ENCODE data around the gene MYO7B. TPM values are rescaled to one million over a fixed set of nuclear protein-coding genes. Genes with fewer than 3 reads are reported as not detected.

MYO7B gene
- total and polyA plus RNA-seq, 12 donors = 0.13 to 1.5 (median 0.32) TPM; not detected in 1

DNA sequence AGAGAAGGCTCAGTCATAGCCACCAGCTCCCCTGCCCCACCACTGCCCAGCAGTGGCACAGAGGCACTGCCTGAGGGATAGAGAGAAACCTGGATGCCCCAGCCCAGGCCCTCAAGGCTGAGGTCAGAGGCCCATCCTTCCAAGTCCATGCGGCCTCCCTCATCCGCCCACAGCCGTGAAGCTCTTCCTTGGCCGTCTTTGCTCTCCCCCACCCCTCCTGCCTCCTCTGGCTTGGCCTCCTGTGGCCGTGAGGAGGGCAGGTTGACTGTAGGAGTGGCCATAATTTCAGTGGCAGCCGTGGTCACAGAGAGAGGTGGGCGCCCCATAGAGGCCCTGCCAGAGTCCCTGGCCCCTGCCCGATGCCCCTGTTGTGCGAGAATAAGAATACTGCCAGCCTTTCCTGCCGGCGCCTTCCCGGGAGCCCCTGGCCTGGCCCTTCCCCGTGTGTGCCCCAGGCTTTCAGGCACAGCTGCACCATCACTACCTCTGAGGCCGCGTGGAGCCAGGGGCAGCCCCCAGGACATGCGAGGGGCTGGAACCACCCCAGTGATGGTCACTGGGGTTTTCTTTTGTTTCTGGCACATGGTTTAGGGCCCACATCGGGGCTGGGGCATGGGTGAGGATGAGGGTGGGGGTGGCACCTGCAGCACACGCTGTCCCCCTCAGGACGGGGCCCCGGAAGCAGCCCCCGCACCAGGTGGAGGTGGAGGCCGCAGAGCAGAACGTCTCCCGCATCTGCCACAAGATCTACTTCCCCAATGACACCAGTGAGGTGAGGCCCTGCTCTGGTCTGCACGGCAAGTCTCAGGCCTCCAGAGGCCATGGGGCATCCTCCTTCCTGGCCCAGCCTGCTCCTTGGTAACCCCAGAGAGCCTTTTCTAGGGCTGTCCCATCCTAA lies 97.4 kb downstream of the MYO7B start:
- no peak for TF ChIP-seq POLR2A (IDR thresholded peaks at IDR 0.05)
- WGBS, 4 donors = 81 to 92% (median 88%) methylated on average over 9 to 25 of the region's 25 CpGs
- no peak for DNase-seq
- intact Hi-C loops (cut with DNase I) = no loop called here
- Histone ChIP-seq H3K9me3 (replicated peaks in 1 of 3) (no peaks in the 10 kb centered on the region), H3K4me3 (no peak overlapping the region), H3K36me3 (replicated peaks in 1 of 2) (no peaks in the 10 kb centered on the region), H3K4me1 (replicated peaks in 1 of 2) (peaks cover 0 to 4% of the 10 kb centered on the region in 2 donors), H3K27ac (no peak overlapping the region), H3K27me3 (no peaks in the 10 kb centered on the region)

DNA sequence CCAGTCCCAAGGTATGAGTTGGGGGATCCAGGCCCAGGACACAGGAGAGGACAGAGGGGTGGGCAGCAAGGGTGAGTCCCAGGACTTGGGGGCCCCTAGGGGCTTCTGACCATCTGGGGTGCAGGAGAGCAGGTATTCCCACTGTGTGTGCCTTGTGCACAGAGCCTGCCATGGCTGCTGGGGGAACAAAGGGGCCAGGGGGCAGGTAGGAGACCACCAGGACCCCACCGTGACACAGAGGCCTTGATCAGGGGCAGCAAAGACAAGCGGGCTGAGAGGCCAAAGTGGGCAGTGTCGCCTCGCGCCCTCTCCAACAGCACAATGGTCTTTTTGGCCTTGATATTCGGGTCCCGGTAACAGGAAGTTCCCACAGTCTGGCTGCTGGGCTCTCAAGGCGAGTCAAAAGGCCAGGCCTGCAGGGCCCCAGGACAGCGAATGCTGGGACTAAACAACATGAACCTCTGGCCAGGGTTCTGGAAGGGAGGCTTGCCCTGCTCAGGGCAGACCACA lies 98.1 kb downstream of the MYO7B start:
- H3K9me3 ChIP-seq (replicated peaks in 1 of 3) = no peaks in the 10 kb centered on the region
- intact Hi-C loops (cut with DNase I) = no loop called here
- no peaks in the 10 kb centered on the region for H3K36me3 ChIP-seq (replicated peaks in 1 of 2)
- H3K27me3 ChIP-seq = no peaks in the 10 kb centered on the region
- WGBS, 4 donors = 74 to 80% (median 75%) methylated on average over 7 to 9 of the region's 9 CpGs
- H3K4me1 ChIP-seq (replicated peaks in 1 of 2) = peaks cover 0 to 4% of the 10 kb centered on the region in 2 donors
- H3K4me3 ChIP-seq = no peak overlapping the region
- TF ChIP-seq POLR2A (IDR thresholded peaks at IDR 0.05) = no peak
- TF ChIP-seq, protein P1, sequence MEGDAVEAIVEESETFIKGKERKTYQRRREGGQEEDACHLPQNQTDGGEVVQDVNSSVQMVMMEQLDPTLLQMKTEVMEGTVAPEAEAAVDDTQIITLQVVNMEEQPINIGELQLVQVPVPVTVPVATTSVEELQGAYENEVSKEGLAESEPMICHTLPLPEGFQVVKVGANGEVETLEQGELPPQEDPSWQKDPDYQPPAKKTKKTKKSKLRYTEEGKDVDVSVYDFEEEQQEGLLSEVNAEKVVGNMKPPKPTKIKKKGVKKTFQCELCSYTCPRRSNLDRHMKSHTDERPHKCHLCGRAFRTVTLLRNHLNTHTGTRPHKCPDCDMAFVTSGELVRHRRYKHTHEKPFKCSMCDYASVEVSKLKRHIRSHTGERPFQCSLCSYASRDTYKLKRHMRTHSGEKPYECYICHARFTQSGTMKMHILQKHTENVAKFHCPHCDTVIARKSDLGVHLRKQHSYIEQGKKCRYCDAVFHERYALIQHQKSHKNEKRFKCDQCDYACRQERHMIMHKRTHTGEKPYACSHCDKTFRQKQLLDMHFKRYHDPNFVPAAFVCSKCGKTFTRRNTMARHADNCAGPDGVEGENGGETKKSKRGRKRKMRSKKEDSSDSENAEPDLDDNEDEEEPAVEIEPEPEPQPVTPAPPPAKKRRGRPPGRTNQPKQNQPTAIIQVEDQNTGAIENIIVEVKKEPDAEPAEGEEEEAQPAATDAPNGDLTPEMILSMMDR (IDR thresholded peaks at IDR 0.05) = no peak
- DNase-seq = no peak
- peak overlapping the region in 1 of 5 donors; percentile 10 for H3K27ac ChIP-seq

DNA sequence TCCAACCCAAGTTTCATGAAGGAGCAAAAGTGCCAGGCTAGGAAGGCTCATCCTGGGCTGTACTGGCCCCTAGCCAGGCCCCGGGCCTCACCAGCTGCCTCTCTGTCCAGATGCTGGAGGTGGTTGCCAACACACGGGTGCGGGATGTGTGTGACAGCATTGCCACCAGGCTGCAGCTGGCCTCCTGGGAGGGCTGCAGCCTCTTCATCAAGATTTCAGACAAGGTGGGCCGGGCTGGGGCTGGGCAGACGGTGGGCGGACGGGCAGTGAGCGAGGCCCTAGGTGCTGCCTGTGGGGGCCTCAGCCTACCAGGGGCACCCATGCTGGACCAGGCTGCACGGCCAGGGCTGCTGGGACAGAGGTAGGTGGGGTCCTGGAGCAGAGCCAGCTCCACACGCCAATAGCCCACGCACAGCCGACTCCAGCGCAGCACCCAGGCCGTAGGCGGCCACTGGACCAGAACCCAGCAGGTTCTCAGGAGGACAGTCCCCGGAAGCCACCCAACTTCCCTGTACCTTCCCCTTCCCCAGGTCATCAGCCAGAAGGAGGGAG lies 98.7 kb downstream of the MYO7B start:
- Histone ChIP-seq H3K4me1 (replicated peaks in 1 of 2) (peaks cover 0 to 4% of the 10 kb centered on the region in 2 donors), H3K36me3 (replicated peaks in 1 of 2) (no peaks in the 10 kb centered on the region), H3K4me3 (no peak overlapping the region), H3K9me3 (replicated peaks in 1 of 3) (no peaks in the 10 kb centered on the region), H3K27me3 (no peaks in the 10 kb centered on the region), H3K27ac (peak overlapping the region in 1 of 5 donors; percentile 10)
- no peak for DNase-seq
- TF ChIP-seq POLR2A (IDR thresholded peaks at IDR 0.05) = no peak
- TF ChIP-seq, protein P1 (IDR thresholded peaks at IDR 0.05) = no peak
- intact Hi-C loops (cut with DNase I) = no loop called here
- WGBS, 4 donors = 67 to 81% (median 76%) methylated on average over 1 to 16 of the region's 16 CpGs

DNA sequence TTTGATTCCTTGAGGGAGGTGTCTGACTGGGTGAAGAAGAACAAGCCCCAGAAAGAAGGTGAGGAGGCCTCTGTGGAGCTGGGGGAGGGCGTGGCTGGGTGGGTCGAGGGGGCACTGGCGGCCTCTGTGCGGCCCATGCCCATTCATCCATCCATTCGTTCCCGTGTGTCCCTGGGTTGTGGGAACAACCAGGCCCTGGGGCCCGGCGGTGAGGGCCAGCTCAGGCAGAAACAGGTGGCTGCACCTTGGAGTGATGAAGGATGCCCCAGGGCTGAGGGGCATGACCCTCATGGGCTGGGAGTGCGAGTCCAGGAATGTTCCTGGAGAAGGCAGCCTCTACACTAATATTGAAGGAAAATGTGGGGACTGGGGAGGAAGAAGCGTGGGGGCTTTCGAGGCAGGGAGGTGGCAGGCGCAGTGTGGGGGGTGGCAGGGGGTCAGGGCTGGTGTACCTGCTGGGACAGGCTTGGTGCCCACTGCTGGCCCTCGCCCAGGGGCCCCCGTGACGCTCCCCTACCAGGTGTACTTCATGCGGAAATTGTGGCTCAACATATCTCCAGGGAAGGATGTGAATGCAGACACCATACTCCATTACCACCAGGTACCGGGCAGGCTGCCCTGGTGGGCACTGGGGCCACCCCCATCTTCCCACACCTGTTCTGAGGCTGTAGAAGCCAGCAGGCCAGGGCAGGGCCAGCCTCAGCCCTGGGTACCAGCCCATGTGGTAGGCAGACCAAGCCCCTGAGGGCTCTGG lies 99.3 kb downstream of the MYO7B start:
- TF ChIP-seq, protein P1 (IDR thresholded peaks at IDR 0.05) = no peak
- TF ChIP-seq POLR2A (IDR thresholded peaks at IDR 0.05) = no peak
- Histone ChIP-seq H3K4me3 (no peak overlapping the region), H3K36me3 (replicated peaks in 1 of 2) (no peaks in the 10 kb centered on the region), H3K9me3 (replicated peaks in 1 of 3) (no peaks in the 10 kb centered on the region), H3K27ac (no peak overlapping the region), H3K4me1 (replicated peaks in 1 of 2) (peaks cover 0 to 4% of the 10 kb centered on the region in 2 donors), H3K27me3 (no peaks in the 10 kb centered on the region)
- intact Hi-C loops (cut with DNase I) = no loop called here
- WGBS, 4 donors = 82 to 92% (median 89%) methylated on average over 14 to 17 of the region's 17 CpGs; no CpG with 5 or more reads in 1 of the 4 donors
- DNase-seq = no peak
